Measurements from ENCODE around the gene PTPRM.
A peak's percentile ranks its signal among the peaks of the same experiment; 100 is the strongest.

- TF ChIP-seq, protein P1, sequence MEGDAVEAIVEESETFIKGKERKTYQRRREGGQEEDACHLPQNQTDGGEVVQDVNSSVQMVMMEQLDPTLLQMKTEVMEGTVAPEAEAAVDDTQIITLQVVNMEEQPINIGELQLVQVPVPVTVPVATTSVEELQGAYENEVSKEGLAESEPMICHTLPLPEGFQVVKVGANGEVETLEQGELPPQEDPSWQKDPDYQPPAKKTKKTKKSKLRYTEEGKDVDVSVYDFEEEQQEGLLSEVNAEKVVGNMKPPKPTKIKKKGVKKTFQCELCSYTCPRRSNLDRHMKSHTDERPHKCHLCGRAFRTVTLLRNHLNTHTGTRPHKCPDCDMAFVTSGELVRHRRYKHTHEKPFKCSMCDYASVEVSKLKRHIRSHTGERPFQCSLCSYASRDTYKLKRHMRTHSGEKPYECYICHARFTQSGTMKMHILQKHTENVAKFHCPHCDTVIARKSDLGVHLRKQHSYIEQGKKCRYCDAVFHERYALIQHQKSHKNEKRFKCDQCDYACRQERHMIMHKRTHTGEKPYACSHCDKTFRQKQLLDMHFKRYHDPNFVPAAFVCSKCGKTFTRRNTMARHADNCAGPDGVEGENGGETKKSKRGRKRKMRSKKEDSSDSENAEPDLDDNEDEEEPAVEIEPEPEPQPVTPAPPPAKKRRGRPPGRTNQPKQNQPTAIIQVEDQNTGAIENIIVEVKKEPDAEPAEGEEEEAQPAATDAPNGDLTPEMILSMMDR (conservative IDR thresholded peaks at IDR 0.05; ENCODE audit: low read depth, low read length), result no peak
- TF ChIP-seq, protein P2, sequence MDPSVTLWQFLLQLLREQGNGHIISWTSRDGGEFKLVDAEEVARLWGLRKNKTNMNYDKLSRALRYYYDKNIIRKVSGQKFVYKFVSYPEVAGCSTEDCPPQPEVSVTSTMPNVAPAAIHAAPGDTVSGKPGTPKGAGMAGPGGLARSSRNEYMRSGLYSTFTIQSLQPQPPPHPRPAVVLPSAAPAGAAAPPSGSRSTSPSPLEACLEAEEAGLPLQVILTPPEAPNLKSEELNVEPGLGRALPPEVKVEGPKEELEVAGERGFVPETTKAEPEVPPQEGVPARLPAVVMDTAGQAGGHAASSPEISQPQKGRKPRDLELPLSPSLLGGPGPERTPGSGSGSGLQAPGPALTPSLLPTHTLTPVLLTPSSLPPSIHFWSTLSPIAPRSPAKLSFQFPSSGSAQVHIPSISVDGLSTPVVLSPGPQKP (IDR thresholded peaks at IDR 0.05; ENCODE audit: borderline replicate concordance, low read depth, low read length), result no peak
- no peak for TF ChIP-seq POLR2A (IDR thresholded peaks at IDR 0.05; ENCODE audit: low read depth, low read length)
- no peak for TF ChIP-seq SMC3 (IDR thresholded peaks at IDR 0.05; ENCODE audit: low read depth, low read length)
- no peak for TF ChIP-seq BHLHE40 (IDR thresholded peaks at IDR 0.05; ENCODE audit: low read depth, low read length)
- no peak for TF ChIP-seq CHD1 (IDR thresholded peaks at IDR 0.05; ENCODE audit: low read depth, low read length)
- TF ChIP-seq CEBPB (IDR thresholded peaks at IDR 0.05; ENCODE audit: low read depth, low read length), result peak; percentile 42; the same call in 1 of the 2 replicates
These were observed 858.0 kb downstream of the PTPRM start for GRCh38 chr18:8424917-8425725.
